IMR-90 (cell line): Measurements from ENCODE around the gene PLD5. TPM values are rescaled to one million over a fixed set of nuclear protein-coding genes. Genes with fewer than 3 reads are reported as not detected.
"Not testable (repeated sequence)": the region's sequence is repeated elsewhere in the genome, so short reads cannot be mapped to it uniquely, and the experiment has no call there.

Experiments used
- ATAC-seq: fragments of 200-7000 bp; cut with Tn5 transposase; 2 replicates; pipeline ENCODE4 v1.9.1; 2020; ENCODE audit warnings: low read depth, mild to moderate bottlenecking, moderate library complexity
- BruUV-seq: library from RNA; stranded (reverse); fragments of 400-500 nt; replicated peaks from 2 replicates; lab custom pipeline; 2021; lab: Mats Ljungman, UMichigan
- CTCF ChIA-PET: fragments of 300-600 bp; formaldehyde crosslinking; extraction: SDS; loops from one replicate; lab custom pipeline; 2021; ENCODE audit warnings: antibody characterized with exemption; lab: Yijun Ruan, JAX
- POLR2A ChIA-PET: fragments of 300-600 bp; sonication (Branson Sonifier 250); formaldehyde crosslinking; loops from one replicate; lab custom pipeline; 2022; ENCODE audit warnings: antibody characterized with exemption; ENCODE audit not compliant: unreplicated experiment; lab: Charles Lee
- DNase-seq: peaks from one replicate; pipeline ENCODE4 v3.0.0; 2013
- H2AFZ ChIP-seq: replicated peaks from 2 replicates; pipeline ENCODE3; 2013; ENCODE audit warnings: low read length, mild to moderate bottlenecking; ENCODE audit not compliant: poor library complexity
- H2AK5ac ChIP-seq: 2 replicates; pipeline ENCODE4 v1.6.1; 2013; ENCODE audit warnings: low read depth, low read length, inconsistent platforms
- H2AK9ac ChIP-seq: replicated peaks from 2 replicates; pipeline ENCODE3; 2013; ENCODE audit warnings: mild to moderate bottlenecking, low read depth, low read length, moderate library complexity; ENCODE audit not compliant: poor library complexity
- H2BK120ac ChIP-seq: 2 replicates; pipeline ENCODE4 v1.6.1; 2013; ENCODE audit warnings: low read depth, low read length, inconsistent platforms
- H2BK15ac ChIP-seq: 3 replicates; pipeline ENCODE4 v1.6.1; 2013; ENCODE audit warnings: low read depth, low read length, inconsistent platforms
- H2BK20ac ChIP-seq: 2 replicates; pipeline ENCODE4 v1.6.1; 2013; ENCODE audit warnings: low read depth, mild to moderate bottlenecking, inconsistent platforms, low read length, moderate library complexity
- H2BK5ac ChIP-seq: 2 replicates; pipeline ENCODE4 v1.6.1; 2013; ENCODE audit warnings: mild to moderate bottlenecking, low read depth, low read length, inconsistent platforms; ENCODE audit not compliant: poor library complexity, severe bottlenecking
- H3K14ac ChIP-seq: replicated peaks from 2 replicates; pipeline ENCODE4 v1.6.1; 2013; ENCODE audit warnings: low read depth, low read length, inconsistent platforms
- H3K18ac ChIP-seq: 2 replicates; pipeline ENCODE4 v1.6.1; 2013; ENCODE audit warnings: low read depth, low read length, control low read depth
- H3K23ac ChIP-seq: 2 replicates; pipeline ENCODE4 v1.6.1; 2013; ENCODE audit warnings: low read depth, low read length, inconsistent platforms
- H3K27ac ChIP-seq: 2 replicates; pipeline ENCODE4 v1.5.1; 2013; ENCODE audit warnings: mild to moderate bottlenecking, control low read depth, low read length; ENCODE audit not compliant: insufficient read depth
- H3K27me3 ChIP-seq: 2 replicates; pipeline ENCODE4 v1.6.1; 2013; ENCODE audit warnings: low read length; ENCODE audit not compliant: control insufficient read depth, insufficient read depth
- H3K36me3 ChIP-seq: 2 replicates; pipeline ENCODE4 v1.6.1; 2013; ENCODE audit warnings: low read length, mixed read lengths; ENCODE audit not compliant: control insufficient read depth, insufficient read depth
- H3K4ac ChIP-seq: 2 replicates; pipeline ENCODE4 v1.6.1; 2013; ENCODE audit warnings: low read depth, low read length, inconsistent platforms
- H3K4me1 ChIP-seq: 2 replicates; pipeline ENCODE4 v1.6.1; 2013; ENCODE audit warnings: low read length, mixed read lengths; ENCODE audit not compliant: control insufficient read depth, insufficient read depth
- H3K4me2 ChIP-seq: 2 replicates; pipeline ENCODE4 v1.6.1; 2013; ENCODE audit warnings: low read depth, mild to moderate bottlenecking, control low read depth, low read length, moderate library complexity
- H3K4me3 ChIP-seq: 2 replicates; pipeline ENCODE4 v1.5.1; 2013; ENCODE audit warnings: low read depth, mild to moderate bottlenecking, control low read depth, low read length, moderate library complexity; ENCODE audit not compliant: insufficient read depth
- H3K56ac ChIP-seq: 2 replicates; pipeline ENCODE4 v1.6.1; 2013; ENCODE audit warnings: low read length, inconsistent platforms; ENCODE audit not compliant: insufficient read depth; ENCODE audit errors: extremely low read depth
- H3K79me1 ChIP-seq, 2 experiments: 2 replicates each; pipeline ENCODE4 v1.6.1; 2013; ENCODE audit warnings: low read length in 2 of 2, inconsistent platforms in 1 of 2, low read depth in 1 of 2
- H3K9ac ChIP-seq: 2 replicates; pipeline ENCODE4 v1.6.1; 2013; ENCODE audit warnings: low read depth, low read length, control low read depth
- H3K9me1 ChIP-seq: 2 replicates; pipeline ENCODE4 v1.6.1; 2013; ENCODE audit warnings: low read length, inconsistent platforms; ENCODE audit not compliant: insufficient read depth
- H3K9me3 ChIP-seq: 2 replicates; pipeline ENCODE4 v1.6.1; 2013; ENCODE audit warnings: low read length; ENCODE audit not compliant: control insufficient read depth, insufficient read depth
- H4K20me1 ChIP-seq: 2 replicates; pipeline ENCODE4 v1.6.1; 2013; ENCODE audit warnings: low read length, inconsistent platforms; ENCODE audit not compliant: insufficient read depth
- H4K5ac ChIP-seq: 2 replicates; pipeline ENCODE4 v1.6.1; 2013; ENCODE audit warnings: mild to moderate bottlenecking, low read depth, low read length, control low read depth
- H4K8ac ChIP-seq, 2 experiments: 2 replicates each; pipeline ENCODE4 v1.6.1; 2013; ENCODE audit warnings: low read depth in 2 of 2, low read length in 2 of 2, control low read depth in 1 of 2, inconsistent platforms in 1 of 2
- H4K91ac ChIP-seq: 2 replicates; pipeline ENCODE4 v1.6.1; 2013; ENCODE audit warnings: low read depth, low read length, inconsistent platforms; ENCODE audit not compliant: insufficient read depth
- WGBS, 2 experiments: methylation state at CpG; one replicate each; pipeline versions ENCODE4 v1.1.5 to v1.1.7; 2013; ENCODE audit warnings: missing lambda C conversion rate in 2 of 2; ENCODE audit not compliant: insufficient read length in 1 of 2; ENCODE audit errors: extremely low coverage in 2 of 2; 5-methylcytosine and 5-hydroxymethylcytosine counted together
- dilution Hi-C: fragments of 300-500 bp; cut with HindIII; formaldehyde crosslinking; loops from one replicate; pipeline ENCODE4 v1.14.3; 2018; ENCODE audit warnings: low sequenced_read_pairs; ENCODE audit not compliant: unreplicated experiment
- in situ Hi-C: fragments of 300-500 bp; cut with MboI; formaldehyde crosslinking; loops from 3 replicates; pipeline ENCODE4 v1.14.3; 2019; ENCODE audit warnings: low sequenced_read_pairs, inconsistent platforms, mixed read lengths
- intact Hi-C: fragments of 100-400 bp; cut with micrococcal nuclease; formaldehyde crosslinking; loops from 2 replicates; pipeline ENCODE4 v1.10.0; 2022
- polyA plus RNA-seq, 3 experiments: library from polyadenylated mRNA; depleted of rRNA; stranded (reverse); fragments of >200 nt; gene quantifications; 2 replicates each; pipeline ENCODE4 v1.2.3, GENCODE V29; 2012; ENCODE audit warnings: low replicate concordance in 1 of 3
- total RNA-seq: library from RNA; depleted of rRNA; stranded (reverse); fragments of >200 nt; gene quantifications from 2 replicates; pipeline ENCODE4 v1.2.3, GENCODE V29; 2012

Gene PLD5
- total and polyA plus RNA-seq, 2 of the 4 experiments (the other 2 are of a cell fraction) = not detected

DNA sequence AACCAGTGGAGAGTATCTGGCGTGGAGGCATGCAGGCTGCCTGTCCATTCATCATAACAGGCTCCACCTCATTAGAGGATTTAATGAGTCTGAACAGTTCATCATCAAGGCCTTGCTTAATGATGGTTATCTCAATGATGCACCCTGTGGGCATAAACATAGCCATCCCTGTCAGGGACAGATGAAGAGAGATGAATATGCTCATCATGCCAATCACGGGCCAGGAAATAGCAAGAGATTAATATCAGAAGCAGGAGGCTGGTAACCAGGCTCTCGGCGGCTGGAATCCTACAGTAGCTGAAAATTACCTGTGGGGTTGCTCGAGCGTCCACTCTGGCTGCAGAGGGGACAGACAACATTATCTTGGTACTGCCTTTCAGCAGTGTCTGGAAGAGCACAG lies 247.7 kb downstream of the PLD5 start:
- ATAC-seq, BruUV-seq, CTCF ChIA-PET: not testable (repeated sequence)

DNA sequence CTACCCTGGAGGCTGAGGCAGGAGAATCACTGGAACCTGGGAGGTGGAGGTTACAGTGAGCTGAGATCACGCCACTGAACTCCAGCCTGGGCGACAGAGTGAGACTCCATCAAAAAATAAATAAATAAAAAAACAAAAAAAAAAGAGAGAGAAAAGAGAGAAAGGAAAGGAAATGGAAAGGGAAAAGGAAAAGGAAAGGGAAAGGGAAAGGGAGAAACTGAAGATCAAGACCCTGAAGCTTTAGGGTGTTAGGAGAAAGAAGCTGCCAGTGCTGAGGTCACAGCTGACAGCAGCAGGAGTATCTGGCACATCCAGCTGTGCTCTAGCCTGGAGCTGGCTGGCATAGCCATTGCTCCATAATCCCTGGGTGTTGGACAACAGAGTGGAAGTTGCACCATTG lies 257.5 kb downstream of the PLD5 start:
- H2AK9ac ChIP-seq, H4K20me1 ChIP-seq, H3K36me3 ChIP-seq, H2AK5ac ChIP-seq, H2AFZ ChIP-seq, H3K9me1 ChIP-seq, BruUV-seq, POLR2A ChIA-PET, CTCF ChIA-PET, H3K4me2 ChIP-seq, H3K23ac ChIP-seq, H3K4ac ChIP-seq, H2BK15ac ChIP-seq, H3K27me3 ChIP-seq, H3K14ac ChIP-seq, DNase-seq, H2BK5ac ChIP-seq, H2BK120ac ChIP-seq, ATAC-seq, H3K18ac ChIP-seq, H4K91ac ChIP-seq, H3K27ac ChIP-seq, H3K4me3 ChIP-seq, H4K8ac ChIP-seq, H4K5ac ChIP-seq, intact Hi-C loops, dilution Hi-C loops, H3K9ac ChIP-seq, H3K56ac ChIP-seq, in situ Hi-C loops, H3K79me1 ChIP-seq, H3K4me1 ChIP-seq, H2BK20ac ChIP-seq, H3K9me3 ChIP-seq: not testable (repeated sequence)
- WGBS, 2 experiments = no CpG with 5 or more reads among the region's 2 CpGs

More for the DNA sequence above, 247.7 kb downstream of the PLD5 start:
- H2BK5ac ChIP-seq, dilution Hi-C loops, H2AK5ac ChIP-seq, POLR2A ChIA-PET, H3K18ac ChIP-seq, H4K91ac ChIP-seq, H3K79me1 ChIP-seq, H3K36me3 ChIP-seq, H4K5ac ChIP-seq, H3K56ac ChIP-seq, H3K4me3 ChIP-seq, intact Hi-C loops, H2AFZ ChIP-seq, H3K9me3 ChIP-seq, H3K4ac ChIP-seq, H3K27me3 ChIP-seq, H3K9me1 ChIP-seq, H4K8ac ChIP-seq, H3K9ac ChIP-seq, H4K20me1 ChIP-seq, H2BK15ac ChIP-seq, in situ Hi-C loops, DNase-seq, H2BK120ac ChIP-seq, H3K23ac ChIP-seq, H3K14ac ChIP-seq, H3K27ac ChIP-seq, H3K4me1 ChIP-seq, H2BK20ac ChIP-seq, H2AK9ac ChIP-seq, H3K4me2 ChIP-seq: not testable (repeated sequence)
- no CpG with 5 or more reads among the region's 6 CpGs for WGBS, 2 experiments
